A549 (cell line): Measurements from ENCODE around the gene HUNK. TPM values are rescaled to one million over a fixed set of nuclear protein-coding genes. Genes with fewer than 3 reads are reported as not detected.
A peak's percentile ranks its signal among the peaks of the same experiment; 100 is the strongest.

Source experiments
- ATAC-seq, 2 experiments: fragments of 200-7000 bp in 1 of 2; fragments of >200 bp in 1 of 2; cut with Nextera tagmentation in 1 of 2; cut with Tn5 transposase in 1 of 2; 3 replicates each; pipeline versions ENCODE4 v1.8.0 to v1.9.1; 2018 to 2020; ENCODE audit warnings: mild to moderate bottlenecking in 1 of 2, moderate library complexity in 1 of 2
- CTCF ChIA-PET: fragments of 300-600 bp; sonication (Branson Sonifier 250); formaldehyde crosslinking; extraction: SDS; loops from one replicate; lab custom pipeline; 2021; ENCODE audit warnings: antibody characterized with exemption, inconsistent platforms; lab: Yijun Ruan, JAX
- POLR2A ChIA-PET: fragments of 350-600 bp; formaldehyde crosslinking; extraction: SDS; loops from one replicate; lab custom pipeline; 2021; ENCODE audit warnings: antibody characterized with exemption, inconsistent platforms; lab: Yijun Ruan, JAX
- DNase-seq, 2 experiments: peaks; one replicate each; pipeline versions ENCODE4 v3.0.0 to v3.0.0-alpha.2; 2011 to 2016; ENCODE audit warnings: low read depth in 1 of 2, low spot score in 1 of 2
- FAIRE-seq: peaks from 2 replicates; lab custom pipeline; 2011; peaks lifted over from hg19 to GRCh38; lab: Jason Lieb, UNC
- H3K27ac ChIP-seq, 2 experiments: fragments of >200 bp; sonication (Bioruptor Twin); formaldehyde crosslinking; 3 replicates each; pipeline ENCODE4 v1.5.1; 2016 to 2017
- H3K4me1 ChIP-seq: fragments of >200 bp; sonication (Bioruptor Twin); formaldehyde crosslinking; 3 replicates; pipeline ENCODE4 v1.6.1; 2016
- H3K4me2 ChIP-seq: fragments of >200 bp; sonication (Bioruptor Twin); formaldehyde crosslinking; 3 replicates; pipeline ENCODE4 v1.6.1; 2016
- H3K4me3 ChIP-seq: fragments of >200 bp; sonication (Bioruptor Twin); formaldehyde crosslinking; 3 replicates; pipeline ENCODE4 v1.5.1; 2016
- H3K9me3 ChIP-seq: fragments of >200 bp; sonication (Bioruptor Twin); formaldehyde crosslinking; 3 replicates; pipeline ENCODE4 v1.6.1; 2016
- ATOH8 ChIP-seq: fragments of 250-450 bp; sonication (Bioruptor Pico); IDR thresholded peaks from 2 replicates; pipeline ENCODE4 v1.5.0; 2020; ENCODE audit warnings: low read depth, mild to moderate bottlenecking, moderate library complexity
- CBX2 ChIP-seq: fragments of 200-600 bp; sonication (generic); IDR thresholded peaks from 2 replicates; pipeline ENCODE4 v1.6.1; 2016; ENCODE audit warnings: low read depth, mild to moderate bottlenecking, borderline replicate concordance
- CBX8 ChIP-seq: fragments of 200-600 bp; sonication (generic); IDR thresholded peaks from 2 replicates; pipeline ENCODE4 v1.6.1; 2016
- CEBPB ChIP-seq, 2 experiments: fragments of >200 bp in 1 of 2; sonication (Bioruptor Twin) in 1 of 2; formaldehyde crosslinking in 1 of 2; IDR thresholded peaks; 2 replicates each; pipeline ENCODE4 v1.6.1; 2012 to 2016
- CHD2 ChIP-seq: fragments of 150-350 bp; IDR thresholded peaks from 2 replicates; pipeline ENCODE4 v1.6.1; 2014; ENCODE audit warnings: low read length; ENCODE audit not compliant: partially characterized antibody
- CHD4 ChIP-seq: fragments of 200-600 bp; sonication (generic); IDR thresholded peaks from 2 replicates; pipeline ENCODE4 v1.6.1; 2016; ENCODE audit warnings: antibody characterized with exemption, mild to moderate bottlenecking, borderline replicate concordance
- ESRRA ChIP-seq: fragments of 150-350 bp; IDR thresholded peaks from 2 replicates; pipeline ENCODE4 v1.6.1; 2014; ENCODE audit warnings: mild to moderate bottlenecking, low read length, borderline replicate concordance
- FOXS1 ChIP-seq: fragments of 250-450 bp; sonication (Bioruptor Pico); IDR thresholded peaks from 2 replicates; pipeline ENCODE4 v1.5.0; 2020; ENCODE audit warnings: mild to moderate bottlenecking, moderate library complexity
- GATA3 ChIP-seq: IDR thresholded peaks from 2 replicates; pipeline ENCODE4 v1.6.1; 2012; ENCODE audit warnings: borderline replicate concordance
- HDAC2 ChIP-seq: fragments of 200-600 bp; sonication (generic); IDR thresholded peaks from 2 replicates; pipeline ENCODE4 v1.6.1; 2016
- HOXB13 ChIP-seq: fragments of 250-450 bp; sonication (Bioruptor Pico); IDR thresholded peaks from 2 replicates; pipeline ENCODE4 v1.5.0; 2020; ENCODE audit warnings: low read depth, mild to moderate bottlenecking, moderate library complexity
- JUNB ChIP-seq: fragments of >200 bp; sonication (Bioruptor Twin); formaldehyde crosslinking; IDR thresholded peaks from 2 replicates; pipeline ENCODE4 v1.6.1; 2016
- NFE2L2 ChIP-seq: fragments of 150-350 bp; conservative IDR thresholded peaks from 2 replicates; pipeline ENCODE4 v1.6.1; 2014; ENCODE audit warnings: low read length
- POLR2AphosphoS2 ChIP-seq: conservative IDR thresholded peaks from 2 replicates; pipeline ENCODE4 v1.6.1; 2012; ENCODE audit warnings: low read length, improper control_type of control experiment, inconsistent platforms
- RAD21 ChIP-seq, 2 experiments: fragments of >200 bp in 1 of 2; sonication (Bioruptor Twin) in 1 of 2; formaldehyde crosslinking in 1 of 2; IDR thresholded peaks in 1 of 2; conservative IDR thresholded peaks in 1 of 2; 2 replicates in 1 of 2; 3 replicates in 1 of 2; pipeline ENCODE4 v1.6.1; 2012 to 2018; ENCODE audit warnings: inconsistent platforms in 1 of 2
- RCOR1 ChIP-seq: fragments of 150-350 bp; IDR thresholded peaks from 2 replicates; pipeline ENCODE4 v1.6.1; 2014; ENCODE audit warnings: antibody characterized with exemption, low read length, low read depth
- ZC3H11A ChIP-seq: fragments of 450-650 bp; IDR thresholded peaks from 2 replicates; pipeline ENCODE4 v1.6.1; 2014; ENCODE audit warnings: antibody characterized with exemption, mild to moderate bottlenecking
- ZNF302 ChIP-seq: fragments of 250-450 bp; sonication (Bioruptor Pico); IDR thresholded peaks from 2 replicates; pipeline ENCODE4 v1.9.0; 2021; ENCODE audit warnings: inconsistent platforms, mild to moderate bottlenecking, moderate library complexity
- WGBS: methylation state at CpG from one replicate; pipeline ENCODE4 v1.1.6; 2017; ENCODE audit errors: missing lambda C conversion rate; 5-methylcytosine and 5-hydroxymethylcytosine counted together
- polyA plus RNA-seq, 4 experiments: library from polyadenylated mRNA; depleted of rRNA in 3 of 4; stranded (reverse); fragments of >200 nt; fragmentation: RNase III in 1 of 4; extraction: RNeasy Plus Mini Kit Qiagen cat#74134 plus additional on column Dnase treatment in 1 of 4; gene quantifications; 2 replicates in 3 of 4; 3 replicates in 1 of 4; pipeline ENCODE4 v1.2.3, GENCODE V29; 2011 to 2017
- TF ChIP-seq, protein P1 (sequence below): fragments of 450-650 bp; IDR thresholded peaks from 2 replicates; pipeline ENCODE4 v1.6.1; 2014; ENCODE audit warnings: antibody characterized with exemption
- TF ChIP-seq, protein P2 (sequence below): IDR thresholded peaks from 2 replicates; pipeline ENCODE4 v1.6.1; 2012
- TF ChIP-seq, protein P3 (sequence below): fragments of 250-450 bp; sonication (Bioruptor Pico); IDR thresholded peaks from 2 replicates; pipeline ENCODE4 v1.5.0; 2021; ENCODE audit warnings: mild to moderate bottlenecking, moderate library complexity, borderline replicate concordance

Gene HUNK
- polyA plus RNA-seq, 2 of the 4 experiments (the other 2 are of a cell fraction), result 0.44 to 0.52 TPM

GRCh38 chr21:31898933-31899630, 26.3 kb downstream of the HUNK start:
- Histone ChIP-seq H3K27ac (no peak overlapping the region), H3K9me3 (no peaks in the 10 kb centered on the region)
- TF ChIP-seq CHD4, result no peak
- TF ChIP-seq POLR2AphosphoS2, result no peak
- TF ChIP-seq CHD2, result no peak
- TF ChIP-seq CEBPB (IDR thresholded peaks at IDR 0.05), result no peak
- TF ChIP-seq FOXS1 (CRISPR knock-in tag), result no peak
- no peak for TF ChIP-seq JUNB
- TF ChIP-seq ZNF302 (CRISPR knock-in tag), result no peak
- no peak for TF ChIP-seq RCOR1
- no peak for TF ChIP-seq CBX8
- no peak for TF ChIP-seq ATOH8
- TF ChIP-seq, protein P1, sequence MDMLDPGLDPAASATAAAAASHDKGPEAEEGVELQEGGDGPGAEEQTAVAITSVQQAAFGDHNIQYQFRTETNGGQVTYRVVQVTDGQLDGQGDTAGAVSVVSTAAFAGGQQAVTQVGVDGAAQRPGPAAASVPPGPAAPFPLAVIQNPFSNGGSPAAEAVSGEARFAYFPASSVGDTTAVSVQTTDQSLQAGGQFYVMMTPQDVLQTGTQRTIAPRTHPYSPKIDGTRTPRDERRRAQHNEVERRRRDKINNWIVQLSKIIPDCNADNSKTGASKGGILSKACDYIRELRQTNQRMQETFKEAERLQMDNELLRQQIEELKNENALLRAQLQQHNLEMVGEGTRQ, result no peak
- no peak for TF ChIP-seq ESRRA
- TF ChIP-seq NFE2L2, result no peak
- TF ChIP-seq, protein P2, sequence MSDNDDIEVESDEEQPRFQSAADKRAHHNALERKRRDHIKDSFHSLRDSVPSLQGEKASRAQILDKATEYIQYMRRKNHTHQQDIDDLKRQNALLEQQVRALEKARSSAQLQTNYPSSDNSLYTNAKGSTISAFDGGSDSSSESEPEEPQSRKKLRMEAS, result no peak
- TF ChIP-seq HOXB13 (CRISPR knock-in tag), result no peak
- no peak for TF ChIP-seq ZC3H11A
- TF ChIP-seq, all 56 proteins: peak for 0
- DNase-seq (no peak), FAIRE-seq (no peak), ATAC-seq (no peak)
- ChIA-PET CTCF (interaction anchor here (1.3 kb wide), 1 partner anchor 33 kb away, joined by 3 read pairs; no protein-coding TSS in a partner anchor), POLR2A (no interaction called here)
- Histone ChIP-seq H3K4me1 (no peaks in the 10 kb centered on the region), H3K4me2 (no peak overlapping the region), H3K4me3 (no peak overlapping the region)
- 58% methylated on average over 9 of the region's 9 CpGs for WGBS

DNA sequence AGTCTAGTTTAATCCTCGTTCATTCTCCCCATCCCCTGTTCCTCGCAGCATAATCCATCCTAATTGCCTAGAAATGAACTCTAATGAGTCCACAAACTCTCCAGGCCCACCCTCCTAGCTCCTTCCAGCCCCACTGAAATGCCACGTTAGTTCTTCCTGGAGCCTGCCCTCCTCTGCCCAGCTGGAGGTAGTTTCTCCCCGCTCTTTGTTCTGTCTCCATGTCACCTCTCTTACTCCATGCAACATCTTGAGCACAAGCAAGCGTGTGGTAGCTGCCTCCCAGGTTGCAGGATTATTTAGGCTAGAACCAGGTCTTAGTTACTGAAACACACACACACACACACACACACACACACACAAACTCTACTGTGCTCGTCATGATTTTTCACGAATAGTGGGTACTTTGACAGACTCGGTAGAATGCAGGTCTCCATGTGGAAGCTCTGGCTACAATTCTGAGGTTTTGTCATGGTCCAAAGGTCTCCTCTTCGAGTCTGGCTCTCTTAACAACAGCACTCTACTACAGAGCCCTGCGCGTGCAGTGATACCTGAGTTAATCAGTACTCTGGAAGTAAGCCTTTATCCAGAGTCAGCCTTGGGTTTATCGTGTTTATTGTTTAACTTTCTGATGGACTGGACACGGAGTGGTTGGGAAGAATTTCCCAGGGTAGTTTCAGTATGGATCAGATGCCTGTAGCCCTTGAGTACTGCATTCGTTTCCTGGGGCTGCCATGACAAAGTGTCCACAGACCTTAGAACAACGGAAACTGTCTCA, 27.5 kb downstream of the HUNK start:
- DNase-seq (peak in 1 of 2 experiments; percentile 16), ATAC-seq (peak in 1 of 2 experiments; percentile 45; a peak in 3 of 6 replicates), FAIRE-seq (no peak)
- H3K9me3 ChIP-seq, result no peaks in the 10 kb centered on the region
- CTCF ChIA-PET, result no interaction called here
- no peaks in the 10 kb centered on the region for H3K4me1 ChIP-seq
- H3K27ac ChIP-seq, result no peak overlapping the region
- 51% methylated on average over 15 of the region's 15 CpGs for WGBS
- peak overlapping the region; percentile 39; the same call in 1 of the 3 replicates for H3K4me2 ChIP-seq
- TF ChIP-seq ESRRA (no peak), JUNB (no peak), CBX2 (no peak), RAD21 (conservative IDR thresholded peaks at IDR 0.05 in 1 of 2, IDR thresholded peaks at IDR 0.05 in 1 of 2) (no peak), HDAC2 (no peak), GATA3 (no peak)
- TF ChIP-seq, protein P3, sequence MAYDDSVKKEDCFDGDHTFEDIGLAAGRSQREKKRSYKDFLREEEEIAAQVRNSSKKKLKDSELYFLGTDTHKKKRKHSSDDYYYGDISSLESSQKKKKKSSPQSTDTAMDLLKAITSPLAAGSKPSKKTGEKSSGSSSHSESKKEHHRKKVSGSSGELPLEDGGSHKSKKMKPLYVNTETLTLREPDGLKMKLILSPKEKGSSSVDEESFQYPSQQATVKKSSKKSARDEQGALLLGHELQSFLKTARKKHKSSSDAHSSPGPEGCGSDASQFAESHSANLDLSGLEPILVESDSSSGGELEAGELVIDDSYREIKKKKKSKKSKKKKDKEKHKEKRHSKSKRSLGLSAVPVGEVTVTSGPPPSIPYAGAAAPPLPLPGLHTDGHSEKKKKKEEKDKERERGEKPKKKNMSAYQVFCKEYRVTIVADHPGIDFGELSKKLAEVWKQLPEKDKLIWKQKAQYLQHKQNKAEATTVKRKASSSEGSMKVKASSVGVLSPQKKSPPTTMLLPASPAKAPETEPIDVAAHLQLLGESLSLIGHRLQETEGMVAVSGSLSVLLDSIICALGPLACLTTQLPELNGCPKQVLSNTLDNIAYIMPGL (CRISPR knock-in tag), result no peak
- H3K4me3 ChIP-seq, result no peak overlapping the region
- POLR2A ChIA-PET, result no interaction called here
